Stimulated activated CD4-positive, alpha-beta T cell treated with anti-CD3 and anti-CD28 coated beads, Interleukin-4, amount 100 ng/mL, for 48 hours (primary cell): Measurements from ENCODE around the gene ORC6.

ENCODE experiments used
- DNase-seq, 2 donors: peaks; one replicate each; pipeline ENCODE4 v3.0.0-alpha.2; 2020; ENCODE audit warnings: low read depth in 2 of 2

The ORC6 gene

GRCh38 chr16:46731691-46732555 lies 42.5 kb downstream of the ORC6 start:
- DNase-seq = no peak

GRCh38 chr16:46732561-46732960 lies 43.1 kb downstream of the ORC6 start:
- no peak for DNase-seq

- DNase-seq = no peak
Observed at GRCh38 chr16:46733319-46733830, 43.9 kb downstream of the ORC6 start.

- DNase-seq = no peak
Observed at GRCh38 chr16:46736695-46737094, 47.2 kb downstream of the ORC6 start.

- no peak for DNase-seq
Observed at GRCh38 chr16:46737621-46738214, 48.3 kb downstream of the ORC6 start.

GRCh38 chr16:46739934-46740333 lies 50.5 kb downstream of the ORC6 start:
- no peak for DNase-seq

GRCh38 chr16:46743232-46743719 lies 53.8 kb downstream of the ORC6 start:
- DNase-seq = no peak

GRCh38 chr16:46745617-46746016 lies 56.2 kb downstream of the ORC6 start:
- no peak for DNase-seq

GRCh38 chr16:46746821-46747776 lies 57.6 kb downstream of the ORC6 start:
- DNase-seq = no peak
